SJSA1 (cell line): ENCODE results near the gene TAS2R3. TPM values are rescaled to one million over a fixed set of nuclear protein-coding genes. Genes with fewer than 3 reads are reported as not detected.

Experiments
- total RNA-seq: library from RNA; depleted of rRNA; stranded (reverse); fragments of >200 nt; shearing (Covaris generic); gene quantifications from 2 replicates; pipeline ENCODE4 v1.2.3, GENCODE V29; 2014; rRNA removed

TAS2R3 gene
- total RNA-seq, 1 experiment from 2014 or later = 0.18 TPM

Other genes with a start within 250 kb of the TAS2R3 start
- 54.2 and 77.9 TPM in 2 replicates for gene AGK, start 212.7 kb upstream of the TAS2R3 start, total RNA-seq
- 8.3 and 8.5 TPM in 2 replicates for gene DENND11, start 61.9 kb upstream of the TAS2R3 start, total RNA-seq
- gene WEE2, start 55.7 kb upstream of the TAS2R3 start, total RNA-seq = not detected in 2 replicates
- 213 and 284 TPM in 2 replicates for gene SSBP1, start 25.7 kb upstream of the TAS2R3 start, total RNA-seq
- 0.05 and 0.22 TPM in 2 replicates for gene TAS2R4, start 12.6 kb downstream of the TAS2R3 start, total RNA-seq
- gene TAS2R5, start 26.1 kb downstream of the TAS2R3 start, total RNA-seq = not detected in 2 replicates
- not detected in 2 replicates for gene PRSS37, start 77.4 kb downstream of the TAS2R3 start, total RNA-seq
- not detected in 2 replicates for gene OR9A4, start 152.3 kb downstream of the TAS2R3 start, total RNA-seq
- not detected in 2 replicates for gene CLEC5A, start 182.9 kb downstream of the TAS2R3 start, total RNA-seq
- not detected in 2 replicates for gene TAS2R38, start 209.7 kb downstream of the TAS2R3 start, total RNA-seq
- not detected in 2 replicates for gene MGAM, start 231.8 kb downstream of the TAS2R3 start, total RNA-seq